ENCODE data around the gene FAM3A. TPM values are rescaled to one million over a fixed set of nuclear protein-coding genes. Genes with fewer than 3 reads are reported as not detected.

Gene FAM3A
- total RNA-seq, 1 experiment from 2014 or later: 88.8 TPM

DNA sequence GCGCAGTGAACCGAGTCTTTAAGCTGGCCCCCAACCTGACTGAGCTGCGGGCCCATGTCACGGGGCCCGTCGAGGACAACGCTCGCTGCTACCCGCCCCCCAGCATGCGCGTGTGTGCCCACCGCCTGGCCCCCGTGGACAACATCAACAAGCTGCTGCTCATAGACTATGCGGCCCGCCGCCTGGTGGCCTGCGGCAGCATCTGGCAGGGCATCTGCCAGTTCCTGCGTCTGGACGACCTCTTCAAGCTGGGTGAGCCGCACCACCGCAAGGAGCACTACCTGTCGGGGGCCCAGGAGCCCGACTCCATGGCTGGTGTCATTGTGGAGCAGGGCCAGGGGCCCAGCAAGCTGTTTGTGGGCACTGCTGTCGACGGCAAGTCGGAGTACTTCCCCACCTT, 55.7 kb downstream of the FAM3A start:
- in situ Hi-C loops (cut with HindIII; ENCODE audit: low pct_unique_long_range_greater_than_20kb, low sequenced_read_pairs): no loop called here
- CTCF ChIA-PET: interaction anchor here (0.8 kb wide), 1 partner anchor 48 kb away, joined by 4 read pairs; no protein-coding TSS in a partner anchor
- H3K9me3 ChIP-seq (ENCODE audit: control insufficient read depth, insufficient read depth, low read depth, low read length): no peaks in the 10 kb centered on the region

DNA sequence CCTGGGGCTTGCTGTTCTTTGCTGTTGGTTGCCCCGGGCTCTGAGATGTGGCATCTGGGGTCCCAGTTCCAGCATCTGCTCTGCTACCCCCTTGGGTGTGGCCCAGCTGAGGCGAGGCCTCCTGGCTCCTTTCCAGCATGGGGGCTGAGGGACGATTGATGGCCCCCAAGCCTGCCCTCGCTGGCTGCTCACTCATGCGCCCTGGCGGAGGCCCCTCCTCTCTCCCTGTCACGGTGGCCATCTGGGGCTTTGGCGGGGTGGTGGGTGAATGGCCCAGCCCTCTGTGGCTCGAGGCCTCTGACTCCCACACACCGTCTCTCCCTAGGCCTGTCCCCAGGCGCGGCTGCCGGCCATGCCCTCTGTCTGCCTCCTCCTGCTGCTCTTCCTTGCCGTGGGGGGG, 56.2 kb downstream of the FAM3A start:
- no TSS peak for BruUV-seq (replicated peaks)
- DNase-seq (ENCODE audit: low read depth, low spot score) (no peak), ATAC-seq (no peak)
- 0 out of 2 replicates have a peak overlapping the region, but pooled peaks have one; percentile 23 for H3K27ac ChIP-seq (ENCODE audit: low read length)
- H3K4me1 ChIP-seq (ENCODE audit: control insufficient read depth, insufficient read depth, low read length): peaks cover 5% of the 10 kb centered on the region
- H3K9me3 ChIP-seq (ENCODE audit: control insufficient read depth, insufficient read depth, low read depth, low read length): no peaks in the 10 kb centered on the region
- H3K27me3 ChIP-seq (ENCODE audit: control insufficient read depth, insufficient read depth, low read length): no peaks in the 10 kb centered on the region
- intact Hi-C loops (cut with micrococcal nuclease; ENCODE audit: unreplicated experiment) (no loop called here), in situ Hi-C loops (cut with HindIII; ENCODE audit: low pct_unique_long_range_greater_than_20kb, low sequenced_read_pairs) (no loop called here)
- no peaks in the 10 kb centered on the region for H3K36me3 ChIP-seq (ENCODE audit: control insufficient read depth, insufficient read depth, low read length)
- peak overlapping the region; percentile 78 to 89 for H3K4me3 ChIP-seq (ENCODE audit: low read depth in 2 of 2, low read length in 2 of 2)
- ChIA-PET CTCF (interaction anchor here (0.6 to 0.9 kb wide), 3 partner anchors 18 to 48 kb away, joined by 3 to 6 read pairs (median 4); no protein-coding TSS in a partner anchor), POLR2A (no interaction called here)
- TF ChIP-seq TCF7L2 (IDR thresholded peaks at IDR 0.05; ENCODE audit: low read depth, low read length) (no peak), POLR2AphosphoS5 (IDR thresholded peaks at IDR 0.05; ENCODE audit: low read depth, low read length) (no peak)

More for the DNA sequence above, 55.7 kb downstream of the FAM3A start:
- ATAC-seq (no peak), DNase-seq (ENCODE audit: low read depth, low spot score) (no peak)
- Histone ChIP-seq H3K4me1 (ENCODE audit: control insufficient read depth, insufficient read depth, low read length) (peaks cover 5% of the 10 kb centered on the region), H3K27me3 (ENCODE audit: control insufficient read depth, insufficient read depth, low read length) (no peaks in the 10 kb centered on the region), H3K36me3 (ENCODE audit: control insufficient read depth, insufficient read depth, low read length) (no peaks in the 10 kb centered on the region), H3K27ac (ENCODE audit: low read length) (no peak overlapping the region), H3K4me3 (ENCODE audit: low read depth in 2 of 2, low read length in 2 of 2) (no peak overlapping the region)
- intact Hi-C loops (cut with micrococcal nuclease; ENCODE audit: unreplicated experiment): no loop called here
- no TSS peak for BruUV-seq (replicated peaks)
- POLR2A ChIA-PET: no interaction called here
- TF ChIP-seq SIN3A (IDR thresholded peaks at IDR 0.05; ENCODE audit: borderline replicate concordance, insufficient read depth, low read depth, low read length) (no peak), TCF7L2 (IDR thresholded peaks at IDR 0.05; ENCODE audit: low read depth, low read length) (no peak), POLR2AphosphoS5 (IDR thresholded peaks at IDR 0.05; ENCODE audit: low read depth, low read length) (no peak), CTCF (IDR thresholded peaks at IDR 0.05) (no peak)
- TF ChIP-seq, protein P1, sequence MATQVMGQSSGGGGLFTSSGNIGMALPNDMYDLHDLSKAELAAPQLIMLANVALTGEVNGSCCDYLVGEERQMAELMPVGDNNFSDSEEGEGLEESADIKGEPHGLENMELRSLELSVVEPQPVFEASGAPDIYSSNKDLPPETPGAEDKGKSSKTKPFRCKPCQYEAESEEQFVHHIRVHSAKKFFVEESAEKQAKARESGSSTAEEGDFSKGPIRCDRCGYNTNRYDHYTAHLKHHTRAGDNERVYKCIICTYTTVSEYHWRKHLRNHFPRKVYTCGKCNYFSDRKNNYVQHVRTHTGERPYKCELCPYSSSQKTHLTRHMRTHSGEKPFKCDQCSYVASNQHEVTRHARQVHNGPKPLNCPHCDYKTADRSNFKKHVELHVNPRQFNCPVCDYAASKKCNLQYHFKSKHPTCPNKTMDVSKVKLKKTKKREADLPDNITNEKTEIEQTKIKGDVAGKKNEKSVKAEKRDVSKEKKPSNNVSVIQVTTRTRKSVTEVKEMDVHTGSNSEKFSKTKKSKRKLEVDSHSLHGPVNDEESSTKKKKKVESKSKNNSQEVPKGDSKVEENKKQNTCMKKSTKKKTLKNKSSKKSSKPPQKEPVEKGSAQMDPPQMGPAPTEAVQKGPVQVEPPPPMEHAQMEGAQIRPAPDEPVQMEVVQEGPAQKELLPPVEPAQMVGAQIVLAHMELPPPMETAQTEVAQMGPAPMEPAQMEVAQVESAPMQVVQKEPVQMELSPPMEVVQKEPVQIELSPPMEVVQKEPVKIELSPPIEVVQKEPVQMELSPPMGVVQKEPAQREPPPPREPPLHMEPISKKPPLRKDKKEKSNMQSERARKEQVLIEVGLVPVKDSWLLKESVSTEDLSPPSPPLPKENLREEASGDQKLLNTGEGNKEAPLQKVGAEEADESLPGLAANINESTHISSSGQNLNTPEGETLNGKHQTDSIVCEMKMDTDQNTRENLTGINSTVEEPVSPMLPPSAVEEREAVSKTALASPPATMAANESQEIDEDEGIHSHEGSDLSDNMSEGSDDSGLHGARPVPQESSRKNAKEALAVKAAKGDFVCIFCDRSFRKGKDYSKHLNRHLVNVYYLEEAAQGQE (IDR thresholded peaks at IDR 0.05; ENCODE audit: insufficient read depth in 1 of 2, low read depth in 2 of 2, low read length in 1 of 2): no peak

GRCh38 chrX:154458954-154459778, 56.9 kb downstream of the FAM3A start:
- intact Hi-C loops (cut with micrococcal nuclease; ENCODE audit: unreplicated experiment) (no loop called here), in situ Hi-C loops (cut with HindIII; ENCODE audit: low pct_unique_long_range_greater_than_20kb, low sequenced_read_pairs) (no loop called here)
- Histone ChIP-seq H3K27ac (ENCODE audit: low read length) (peak overlapping the region; percentile 85), H3K36me3 (ENCODE audit: control insufficient read depth, insufficient read depth, low read length) (no peaks in the 10 kb centered on the region), H3K27me3 (ENCODE audit: control insufficient read depth, insufficient read depth, low read length) (no peaks in the 10 kb centered on the region), H3K4me3 (ENCODE audit: low read depth in 2 of 2, low read length in 2 of 2) (peak overlapping the region; percentile 78 to 89), H3K9me3 (ENCODE audit: control insufficient read depth, insufficient read depth, low read depth, low read length) (no peaks in the 10 kb centered on the region), H3K4me1 (ENCODE audit: control insufficient read depth, insufficient read depth, low read length) (peaks cover 5% of the 10 kb centered on the region)
- DNase-seq (ENCODE audit: low read depth, low spot score) (no peak), ATAC-seq (peak; percentile 77)
- ChIA-PET CTCF (interaction anchor here (0.6 to 0.9 kb wide), 2 partner anchors 18 to 35 kb away, joined by 3 to 6 read pairs; no protein-coding TSS in a partner anchor), POLR2A (no interaction called here)
- BruUV-seq (replicated peaks): no TSS peak
- TF ChIP-seq TCF7L2 (IDR thresholded peaks at IDR 0.05; ENCODE audit: low read depth, low read length): no peak
- TF ChIP-seq CTCF (IDR thresholded peaks at IDR 0.05): no peak
- TF ChIP-seq POLR2AphosphoS5 (IDR thresholded peaks at IDR 0.05; ENCODE audit: low read depth, low read length): no peak
- TF ChIP-seq SIN3A (IDR thresholded peaks at IDR 0.05; ENCODE audit: borderline replicate concordance, insufficient read depth, low read depth, low read length): no peak
- TF ChIP-seq, protein P1 (IDR thresholded peaks at IDR 0.05; ENCODE audit: insufficient read depth in 1 of 2, low read depth in 2 of 2, low read length in 1 of 2): no peak
